H1 (cell line): Measurements from ENCODE around the gene GTF2F1.

Source experiments
- CREB1 ChIP-seq: IDR thresholded peaks from 2 replicates; pipeline ENCODE4 v1.6.1; 2012; ENCODE audit warnings: inconsistent platforms
- EZH2 ChIP-seq: fragments of 200-600 bp; sonication (generic); IDR thresholded peaks from 2 replicates; pipeline ENCODE4 v1.7.1; 2012; ENCODE audit warnings: low read depth, mild to moderate bottlenecking, moderate library complexity, low read length, inconsistent platforms; ENCODE audit not compliant: severe bottlenecking
- JUN ChIP-seq: IDR thresholded peaks from 2 replicates; pipeline ENCODE4 v1.6.1; 2011; ENCODE audit warnings: low read depth, mild to moderate bottlenecking, improper control_type of control experiment, low read length
- KDM5A ChIP-seq: fragments of 200-600 bp; IDR thresholded peaks from 2 replicates; pipeline ENCODE4 v1.7.1; 2012; ENCODE audit warnings: mild to moderate bottlenecking, low read length, inconsistent platforms, mixed read lengths
- POLR2AphosphoS5 ChIP-seq: IDR thresholded peaks from 2 replicates; pipeline ENCODE4 v1.6.1; 2011; ENCODE audit warnings: low read depth, low read length
- SIX5 ChIP-seq: IDR thresholded peaks from 2 replicates; pipeline ENCODE4 v1.6.1; 2011; ENCODE audit warnings: mild to moderate bottlenecking, low read depth, low read length
- TAF1 ChIP-seq: IDR thresholded peaks from 2 replicates; pipeline ENCODE4 v1.6.1; 2011; ENCODE audit warnings: mild to moderate bottlenecking, low read depth, low read length
- TF ChIP-seq, protein P1 (sequence below), 3 experiments: IDR thresholded peaks; 1 replicate in 2 of 3; 2 replicates in 1 of 3; pipeline versions ENCODE4 v1.5.1 to v1.6.1; 2011; ENCODE audit warnings: low read length in 3 of 3, mild to moderate bottlenecking in 3 of 3, inconsistent platforms in 2 of 3, low read depth in 1 of 3, moderate library complexity in 1 of 3; ENCODE audit not compliant: insufficient read depth in 1 of 3; ENCODE audit errors: control extremely low read depth in 1 of 3
- TF ChIP-seq, protein P2 (sequence below): IDR thresholded peaks from 2 replicates; pipeline ENCODE4 v1.6.1; 2012; ENCODE audit warnings: inconsistent platforms

DNA sequence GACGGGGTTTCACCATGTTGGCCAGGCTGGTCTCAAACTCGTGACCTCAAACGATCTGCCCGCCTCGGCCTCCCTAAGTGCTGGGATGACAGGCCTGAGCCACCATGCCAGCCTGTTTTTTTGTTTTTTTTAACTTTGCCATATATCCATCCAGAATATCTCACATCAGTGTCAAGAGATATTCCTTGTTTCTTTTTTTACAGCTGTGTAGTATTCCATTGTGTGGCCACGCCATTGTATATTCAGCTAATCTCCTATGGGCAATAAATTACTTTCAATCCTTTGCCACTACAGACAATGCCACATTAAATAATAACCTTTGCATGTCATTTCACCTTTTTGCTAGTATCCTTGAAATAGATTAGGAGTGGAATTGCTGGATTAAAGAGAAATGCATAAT, 16.4 kb upstream of the GTF2F1 start:
- TF ChIP-seq, protein P1, sequence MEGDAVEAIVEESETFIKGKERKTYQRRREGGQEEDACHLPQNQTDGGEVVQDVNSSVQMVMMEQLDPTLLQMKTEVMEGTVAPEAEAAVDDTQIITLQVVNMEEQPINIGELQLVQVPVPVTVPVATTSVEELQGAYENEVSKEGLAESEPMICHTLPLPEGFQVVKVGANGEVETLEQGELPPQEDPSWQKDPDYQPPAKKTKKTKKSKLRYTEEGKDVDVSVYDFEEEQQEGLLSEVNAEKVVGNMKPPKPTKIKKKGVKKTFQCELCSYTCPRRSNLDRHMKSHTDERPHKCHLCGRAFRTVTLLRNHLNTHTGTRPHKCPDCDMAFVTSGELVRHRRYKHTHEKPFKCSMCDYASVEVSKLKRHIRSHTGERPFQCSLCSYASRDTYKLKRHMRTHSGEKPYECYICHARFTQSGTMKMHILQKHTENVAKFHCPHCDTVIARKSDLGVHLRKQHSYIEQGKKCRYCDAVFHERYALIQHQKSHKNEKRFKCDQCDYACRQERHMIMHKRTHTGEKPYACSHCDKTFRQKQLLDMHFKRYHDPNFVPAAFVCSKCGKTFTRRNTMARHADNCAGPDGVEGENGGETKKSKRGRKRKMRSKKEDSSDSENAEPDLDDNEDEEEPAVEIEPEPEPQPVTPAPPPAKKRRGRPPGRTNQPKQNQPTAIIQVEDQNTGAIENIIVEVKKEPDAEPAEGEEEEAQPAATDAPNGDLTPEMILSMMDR (IDR thresholded peaks at IDR 0.05; ENCODE audit: control extremely low read depth in 1 of 3, insufficient read depth in 1 of 3, low read depth in 1 of 3, low read length in 3 of 3) = no peak
- TF ChIP-seq JUN (no peak), POLR2AphosphoS5 (no peak), KDM5A (no peak), SIX5 (no peak), EZH2 (no peak), TAF1 (no peak), CREB1 (no peak)
- TF ChIP-seq, protein P2, sequence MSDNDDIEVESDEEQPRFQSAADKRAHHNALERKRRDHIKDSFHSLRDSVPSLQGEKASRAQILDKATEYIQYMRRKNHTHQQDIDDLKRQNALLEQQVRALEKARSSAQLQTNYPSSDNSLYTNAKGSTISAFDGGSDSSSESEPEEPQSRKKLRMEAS = no peak
